Motor neuron (in vitro differentiated cells): ENCODE data around the gene KRTAP4-1. TPM values are rescaled to one million over a fixed set of nuclear protein-coding genes. Genes with fewer than 3 reads are reported as not detected.

Source experiments
- total RNA-seq, 8 experiments: library from RNA; unstranded; fragments of 300-600 nt; gene quantifications; 2 replicates each; pipeline versions ENCODE4 v1.2.3 to v1.2.4, GENCODE V29; 2022

KRTAP4-1 gene
- total RNA-seq, 8 experiments from 2014 or later, result not detected

Other genes starting within 250 kb of the KRTAP4-1 start
- 1 to 10 TPM in 1 of 8 experiments, under 1 TPM in 2, not detected in 5; 0.36 to 1.2 (median 0.66) TPM for gene KRT23, start 247.3 kb downstream of the KRTAP4-1 start, total RNA-seq
- gene KRT39, start 218.0 kb downstream of the KRTAP4-1 start, total RNA-seq, result under 1 TPM in 1 of 8 experiments, not detected in 7; 0.59 TPM
- gene KRT40, start 200.6 kb downstream of the KRTAP4-1 start, total RNA-seq, result under 1 TPM in 1 of 8 experiments, not detected in 7; 0.19 TPM
- under 1 TPM in 2 of 8 experiments, not detected in 6; 0.33 to 0.47 TPM for gene KRTAP3-3, start 190.7 kb downstream of the KRTAP4-1 start, total RNA-seq
- gene KRTAP3-2, start 185.0 kb downstream of the KRTAP4-1 start, total RNA-seq, result 1 to 10 TPM in 1 of 8 experiments, under 1 TPM in 1, not detected in 6; 0.47 to 1.0 TPM
- gene KRTAP3-1, start 175.8 kb downstream of the KRTAP4-1 start, total RNA-seq, result not detected
- not detected for gene KRTAP1-5, start 157.7 kb downstream of the KRTAP4-1 start, total RNA-seq
- gene KRTAP1-4, start 154.7 kb downstream of the KRTAP4-1 start, total RNA-seq, result not detected
- under 1 TPM in 4 of 8 experiments, not detected in 4; 0.25 to 0.56 (median 0.46) TPM for gene KRTAP1-3, start 150.0 kb downstream of the KRTAP4-1 start, total RNA-seq
- gene KRTAP1-1, start 143.5 kb downstream of the KRTAP4-1 start, total RNA-seq, result not detected
- under 1 TPM in 1 of 8 experiments, not detected in 7; 0.71 TPM for gene KRTAP2-1, start 137.6 kb downstream of the KRTAP4-1 start, total RNA-seq
- gene KRTAP2-2, start 129.7 kb downstream of the KRTAP4-1 start, total RNA-seq, result not detected
- gene KRTAP2-3, start 124.8 kb downstream of the KRTAP4-1 start, total RNA-seq, result under 1 TPM in 1 of 8 experiments, not detected in 7; 0.33 TPM
- gene KRTAP2-4, start 119.0 kb downstream of the KRTAP4-1 start, total RNA-seq, result not detected
- under 1 TPM in 1 of 8 experiments, not detected in 7; 0.52 TPM for gene KRTAP4-7, start 100.8 kb downstream of the KRTAP4-1 start, total RNA-seq
- gene KRTAP4-8, start 86.8 kb downstream of the KRTAP4-1 start, total RNA-seq, result under 1 TPM in 2 of 8 experiments, not detected in 6; 0.25 to 0.33 TPM
- under 1 TPM in 1 of 8 experiments, not detected in 7; 0.47 TPM for gene KRTAP4-16, start 82.7 kb downstream of the KRTAP4-1 start, total RNA-seq
- gene KRTAP4-9, start 79.5 kb downstream of the KRTAP4-1 start, total RNA-seq, result under 1 TPM in 3 of 8 experiments, not detected in 5; 0.33 to 0.41 (median 0.38) TPM
- under 1 TPM in 2 of 8 experiments, not detected in 6; 0.18 to 0.38 TPM for gene KRTAP4-11, start 66.5 kb downstream of the KRTAP4-1 start, total RNA-seq
- under 1 TPM in 2 of 8 experiments, not detected in 6; 0.38 to 0.41 TPM for gene KRTAP4-12, start 60.7 kb downstream of the KRTAP4-1 start, total RNA-seq
- gene KRTAP4-6, start 44.4 kb downstream of the KRTAP4-1 start, total RNA-seq, result under 1 TPM in 2 of 8 experiments, not detected in 6; 0.17 to 0.47 TPM
- gene KRTAP4-5, start 35.1 kb downstream of the KRTAP4-1 start, total RNA-seq, result not detected
- gene KRTAP4-4, start 24.2 kb downstream of the KRTAP4-1 start, total RNA-seq, result under 1 TPM in 1 of 8 experiments, not detected in 7; 0.18 TPM
- gene KRTAP4-3, start 16.7 kb downstream of the KRTAP4-1 start, total RNA-seq, result not detected
- gene KRTAP4-2, start 6.7 kb downstream of the KRTAP4-1 start, total RNA-seq, result not detected
- not detected for gene KRTAP9-1, start 5.0 kb upstream of the KRTAP4-1 start, total RNA-seq
- gene KRTAP9-2, start 41.7 kb upstream of the KRTAP4-1 start, total RNA-seq, result under 1 TPM in 1 of 8 experiments, not detected in 7; 0.85 TPM
- gene KRTAP9-3, start 47.5 kb upstream of the KRTAP4-1 start, total RNA-seq, result under 1 TPM in 1 of 8 experiments, not detected in 7; 0.21 TPM
- not detected for gene KRTAP9-8, start 53.1 kb upstream of the KRTAP4-1 start, total RNA-seq
- not detected for gene KRTAP9-4, start 64.8 kb upstream of the KRTAP4-1 start, total RNA-seq
- gene KRTAP9-9, start 70.5 kb upstream of the KRTAP4-1 start, total RNA-seq, result under 1 TPM in 1 of 8 experiments, not detected in 7; 0.28 TPM
- gene KRTAP9-6, start 80.5 kb upstream of the KRTAP4-1 start, total RNA-seq, result not detected
- gene KRTAP9-7, start 90.8 kb upstream of the KRTAP4-1 start, total RNA-seq, result under 1 TPM in 1 of 8 experiments, not detected in 7; 0.45 TPM
- gene KRTAP29-1, start 117.9 kb upstream of the KRTAP4-1 start, total RNA-seq, result under 1 TPM in 1 of 8 experiments, not detected in 7; 0.57 TPM
- gene KRTAP16-1, start 124.4 kb upstream of the KRTAP4-1 start, total RNA-seq, result under 1 TPM in 4 of 8 experiments, not detected in 4; 0.17 to 1.00 (median 0.27) TPM
- under 1 TPM in 1 of 8 experiments, not detected in 7; 0.57 TPM for gene KRTAP17-1, start 130.8 kb upstream of the KRTAP4-1 start, total RNA-seq
- not detected for gene KRT33A, start 165.9 kb upstream of the KRTAP4-1 start, total RNA-seq
- under 1 TPM in 1 of 8 experiments, not detected in 7; 0.13 TPM for gene KRT33B, start 184.9 kb upstream of the KRTAP4-1 start, total RNA-seq
- gene KRT34, start 197.4 kb upstream of the KRTAP4-1 start, total RNA-seq, result under 1 TPM in 2 of 8 experiments, not detected in 6; 0.14 TPM
- under 1 TPM in 2 of 8 experiments, not detected in 6; 0.32 to 0.38 TPM for gene KRT31, start 212.7 kb upstream of the KRTAP4-1 start, total RNA-seq
- under 1 TPM in 3 of 8 experiments, not detected in 5; 0.05 to 0.41 (median 0.33) TPM for gene KRT37, start 239.7 kb upstream of the KRTAP4-1 start, total RNA-seq